T follicular helper cell (primary cell): ENCODE measurements around the gene TRMT1.

ENCODE experiments used
- DNase-seq: peaks from one replicate; pipeline ENCODE4 v3.0.0-alpha.2; 2020; ENCODE audit warnings: low read depth

Gene TRMT1

DNA sequence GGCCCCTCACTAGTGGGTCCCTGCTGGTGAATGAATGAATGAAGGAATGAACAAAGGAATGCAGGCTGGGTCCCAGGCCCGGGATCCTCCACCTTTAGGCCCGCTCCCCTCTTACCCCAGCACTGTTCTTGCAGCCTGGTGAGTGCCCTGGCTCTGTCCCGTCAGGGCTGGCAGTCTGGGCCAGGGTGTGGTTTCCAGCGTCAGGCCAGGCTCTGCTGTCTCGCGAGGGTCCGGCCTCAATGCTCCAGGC is 14.2 kb downstream of the TRMT1 start:
- DNase-seq = no peak

- no peak for DNase-seq
Observed at GRCh38 chr19:13101590-13102415, 14.7 kb downstream of the TRMT1 start.

GRCh38 chr19:13100841-13101589 is 15.5 kb downstream of the TRMT1 start:
- DNase-seq = no peak

- no peak for DNase-seq
Observed at GRCh38 chr19:13100031-13100588, 16.4 kb downstream of the TRMT1 start.

DNA sequence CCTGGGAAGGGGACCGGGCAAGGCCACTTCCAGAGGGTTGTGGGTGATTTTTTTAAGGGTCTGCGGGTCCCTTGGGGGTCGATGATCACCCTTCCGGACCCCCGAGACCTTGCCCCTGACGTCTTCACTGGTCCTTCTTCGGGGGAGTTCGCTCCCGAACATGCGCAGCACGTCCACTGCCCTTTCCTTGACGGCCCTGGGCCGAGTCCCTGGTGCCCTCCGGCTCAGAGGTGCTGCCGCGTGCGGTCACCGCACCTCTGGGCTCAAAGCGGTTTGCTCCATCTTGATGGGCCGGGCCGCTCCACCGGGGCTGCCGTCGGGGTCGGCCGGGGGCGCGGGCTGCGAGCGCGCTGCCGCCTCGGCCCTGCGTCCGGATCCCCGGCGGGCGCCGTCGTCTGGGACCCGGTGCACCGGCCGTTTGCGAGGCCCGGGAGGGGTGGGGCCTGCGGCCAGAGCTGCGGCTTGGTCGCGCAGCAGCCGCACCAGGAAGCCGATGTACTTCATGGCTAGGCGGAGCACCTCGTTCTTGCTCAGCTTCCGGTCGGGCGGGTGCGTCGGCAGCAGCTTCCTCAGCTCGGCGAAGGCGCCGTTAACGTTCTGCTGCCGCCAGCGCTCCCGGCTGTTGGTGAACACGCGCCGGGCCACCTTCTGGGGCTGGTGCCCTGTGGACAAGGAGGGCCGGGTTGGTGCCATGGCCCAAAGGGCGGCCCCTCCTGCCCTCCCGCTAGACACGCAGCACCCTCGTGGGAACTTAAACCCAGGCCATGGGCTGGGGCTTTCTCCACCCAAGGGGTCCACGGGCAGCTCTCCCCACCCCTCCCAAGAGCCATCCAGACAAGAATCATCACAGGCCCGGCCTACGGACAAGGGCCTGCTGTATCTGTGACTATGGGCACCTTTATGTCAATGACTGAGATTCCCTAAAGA is 17.2 kb downstream of the TRMT1 start:
- peak; percentile 74 for DNase-seq

DNA sequence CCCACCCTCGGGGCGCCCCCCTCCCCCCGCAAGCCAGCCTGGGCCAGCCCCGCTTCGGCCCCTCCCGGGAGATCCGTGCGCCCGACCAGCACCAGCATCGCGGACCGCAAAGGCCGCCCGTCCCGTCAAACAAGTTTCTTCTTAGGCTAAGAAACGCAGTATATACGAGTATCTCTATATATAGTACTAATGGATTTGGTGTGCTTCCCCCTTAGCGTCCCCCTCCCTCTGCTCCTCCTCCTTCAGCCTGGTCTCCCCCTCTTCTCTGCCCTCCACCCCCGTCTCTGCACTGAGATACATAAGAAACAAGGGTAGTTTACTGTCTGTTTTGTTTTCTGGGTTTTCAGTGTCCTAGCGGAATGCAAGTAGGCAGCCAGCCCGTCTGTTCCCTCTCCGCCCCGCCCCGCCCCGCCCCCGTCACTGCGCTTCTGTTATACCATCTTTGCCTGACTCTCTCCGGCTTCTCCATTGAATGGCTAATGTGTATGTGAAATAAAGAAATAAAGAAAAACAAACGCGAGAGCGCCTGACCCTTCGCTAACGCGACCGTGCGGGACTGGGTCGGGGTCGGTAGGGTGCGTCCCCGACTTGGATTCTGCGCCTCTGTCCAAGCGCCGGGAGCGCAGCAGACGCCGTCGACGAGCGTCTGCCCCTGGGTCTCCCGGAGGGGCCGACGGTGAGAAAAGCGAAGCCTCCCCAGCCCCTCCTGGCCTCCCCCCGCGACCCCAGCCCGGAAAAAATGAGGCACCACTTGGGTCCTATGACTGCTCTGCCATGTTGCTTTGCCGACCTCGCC is 18.1 kb downstream of the TRMT1 start:
- no peak for DNase-seq

DNA sequence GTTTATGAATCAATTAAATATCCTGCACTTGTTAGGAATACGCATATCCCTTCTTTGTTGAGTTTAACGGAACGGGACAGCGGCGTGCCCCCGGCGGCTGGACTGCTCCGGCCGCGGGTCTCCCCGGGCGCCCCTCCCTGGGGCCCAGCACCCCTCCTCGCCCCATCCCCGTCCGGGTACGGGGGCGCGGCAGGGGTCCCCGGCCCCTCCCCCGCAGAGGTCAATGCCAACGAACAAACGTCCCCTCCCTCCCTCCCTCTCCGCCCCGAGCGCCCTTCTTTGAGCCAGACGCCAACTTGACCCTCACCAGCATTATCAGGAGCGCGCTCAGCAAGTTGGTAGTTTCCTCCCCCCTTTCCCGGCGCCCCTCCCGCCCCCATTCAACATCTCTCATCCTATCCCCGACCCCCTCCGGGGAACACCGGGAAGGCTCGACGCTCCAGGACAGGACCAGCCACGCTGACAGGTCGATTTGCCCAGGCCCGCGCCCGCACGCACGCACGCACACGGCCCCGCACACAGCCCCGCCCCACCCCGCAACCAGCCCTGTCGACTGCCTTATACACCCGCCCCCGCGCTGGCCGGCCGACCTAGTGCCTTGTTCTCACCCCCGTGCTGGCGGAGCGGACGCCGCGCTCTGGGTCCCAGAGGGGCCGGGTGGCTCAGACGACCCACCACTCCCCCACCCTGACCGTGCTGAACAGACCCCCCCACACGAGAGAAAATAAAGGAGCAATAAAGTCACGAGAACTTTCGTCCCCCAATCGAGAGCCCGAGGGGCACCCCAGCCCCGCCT is 18.9 kb downstream of the TRMT1 start:
- no peak for DNase-seq

- no peak for DNase-seq
Observed at GRCh38 chr19:13097033-13097462, 19.5 kb downstream of the TRMT1 start.

DNA sequence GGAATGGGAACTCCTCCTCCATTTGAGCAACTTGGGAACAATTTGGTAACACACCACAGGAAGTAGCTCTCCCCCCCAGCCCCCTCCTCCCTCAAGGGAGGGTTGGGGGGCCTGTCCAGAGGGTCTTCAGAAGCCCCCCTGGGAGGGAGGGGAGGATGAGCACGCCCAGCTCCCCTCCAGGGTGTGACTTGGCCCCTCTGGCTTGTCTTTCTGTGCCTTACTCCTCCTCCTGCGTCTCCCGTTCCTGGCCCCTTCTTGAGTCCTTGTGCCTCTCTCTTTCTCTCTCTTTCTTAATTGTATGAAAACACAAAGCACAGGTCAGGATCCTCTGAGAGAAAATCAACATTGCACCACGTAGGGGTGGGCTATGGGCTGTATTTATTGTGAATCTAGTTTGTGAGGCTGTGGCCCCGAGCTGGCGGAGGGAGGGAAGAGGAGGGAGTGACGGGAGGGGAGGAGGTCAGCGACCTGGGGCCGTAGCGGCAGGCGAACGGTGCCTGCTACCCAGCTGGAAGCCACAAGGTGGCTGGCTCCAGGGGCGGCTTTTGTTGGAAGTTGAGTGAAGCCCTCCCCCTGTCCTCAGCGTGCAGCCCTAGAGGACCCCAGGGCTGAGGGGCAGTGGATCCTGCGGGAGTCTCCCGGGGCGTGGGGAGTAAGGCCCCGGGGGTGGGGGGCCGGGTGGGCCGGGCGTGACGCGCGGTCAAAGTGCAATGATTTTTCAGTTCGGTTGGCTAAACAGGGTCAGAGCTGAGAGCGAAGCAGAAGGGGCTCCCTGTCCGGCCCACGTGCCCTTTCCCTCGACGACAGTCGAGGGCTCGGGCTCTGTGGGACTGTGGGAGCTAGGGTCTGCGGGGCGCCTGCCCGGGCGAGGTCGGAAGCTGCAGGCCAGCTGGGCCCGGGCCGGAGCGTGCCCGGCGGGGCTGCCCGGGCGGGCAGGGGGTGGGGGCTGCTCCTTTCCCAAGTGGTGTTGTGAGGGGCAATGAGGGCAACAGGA is 20.3 kb downstream of the TRMT1 start:
- DNase-seq = no peak

- DNase-seq = no peak
Observed at GRCh38 chr19:13095393-13095784, 21.2 kb downstream of the TRMT1 start.

- no peak for DNase-seq
Observed at GRCh38 chr19:13094771-13095392, 21.7 kb downstream of the TRMT1 start.

GRCh38 chr19:13094106-13094504 is 22.4 kb downstream of the TRMT1 start:
- DNase-seq = no peak

DNA sequence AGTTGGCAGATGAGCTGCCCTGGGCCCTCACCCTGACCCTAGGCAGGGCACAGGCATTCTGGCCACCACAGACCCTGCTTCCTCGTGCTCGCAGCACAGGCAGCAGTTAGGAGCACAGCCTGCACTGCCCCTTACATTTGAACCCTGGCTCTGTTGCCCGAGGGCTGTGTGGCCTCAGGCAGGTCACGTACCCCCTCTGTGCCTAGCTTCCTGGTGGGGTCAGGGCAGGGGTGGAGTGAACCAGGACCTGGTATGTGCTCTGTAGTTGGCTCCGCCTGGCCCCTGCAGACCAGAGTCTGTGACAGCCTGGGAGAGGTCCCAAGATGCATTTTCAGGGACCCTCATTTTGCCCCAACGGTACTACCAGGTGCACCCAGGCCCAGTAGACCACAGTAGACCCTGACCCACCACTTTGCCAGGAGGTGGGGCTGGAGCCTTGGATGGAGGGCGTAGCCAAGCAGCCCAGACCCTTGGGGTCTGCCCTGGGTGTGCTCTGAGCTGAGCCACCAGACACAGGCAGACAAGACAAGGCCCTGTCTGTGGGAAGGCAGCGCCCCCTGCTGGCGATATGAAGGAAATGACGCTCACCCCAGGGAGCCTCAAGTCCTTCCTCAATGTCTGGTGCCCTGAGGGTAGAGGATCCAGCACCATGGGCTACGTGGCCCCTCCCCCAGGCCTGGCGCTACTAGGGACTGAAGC is 23.0 kb downstream of the TRMT1 start:
- peak; percentile 70 for DNase-seq

- no peak for DNase-seq
Observed at GRCh38 chr19:13092606-13093235, 23.8 kb downstream of the TRMT1 start.

- no peak for DNase-seq
Observed at GRCh38 chr19:13092158-13092543, 24.4 kb downstream of the TRMT1 start.

- no peak for DNase-seq
Observed at GRCh38 chr19:13091400-13092157, 25.0 kb downstream of the TRMT1 start.
